Spinal cord (tissue), 10 donors: ENCODE data around the gene DDIT4. TPM values are rescaled to one million over a fixed set of nuclear protein-coding genes. Genes with fewer than 3 reads are reported as not detected.
A peak's percentile ranks its signal among the peaks of the same experiment; 100 is the strongest.
"Not testable (repeated sequence)": the region's sequence is repeated elsewhere in the genome, so short reads cannot be mapped to it uniquely, and the experiment has no call there.

Experiments used
- DNase-seq, 6 donors: peaks; one replicate each; pipeline versions ENCODE4 v3.0.0 to v3.0.0-alpha.2; 2013 to 2015; ENCODE audit warnings: low spot score in 6 of 6, low read depth in 4 of 6
- H3K27ac ChIP-seq: one replicate; pipeline ENCODE4 v1.5.1; 2013; ENCODE audit warnings: low read depth, low read length, control low read depth
- H3K27me3 ChIP-seq: one replicate; pipeline ENCODE4 v1.6.1; 2013; ENCODE audit warnings: low read length; ENCODE audit not compliant: control insufficient read depth, insufficient read depth
- H3K36me3 ChIP-seq: one replicate; pipeline ENCODE4 v1.6.1; 2013; ENCODE audit warnings: low read length; ENCODE audit not compliant: control insufficient read depth, insufficient read depth
- H3K4me1 ChIP-seq: one replicate; pipeline ENCODE4 v1.6.1; 2013; ENCODE audit warnings: low read length; ENCODE audit not compliant: control insufficient read depth, insufficient read depth
- H3K4me3 ChIP-seq: one replicate; pipeline ENCODE4 v1.5.1; 2013; ENCODE audit warnings: low read depth, low read length, control low read depth
- H3K9me3 ChIP-seq: one replicate; pipeline ENCODE4 v1.6.1; 2013; ENCODE audit warnings: low read length; ENCODE audit not compliant: control insufficient read depth, insufficient read depth
- WGBS: methylation state at CpG from one replicate; pipeline ENCODE4 v1.1.5; 2013; ENCODE audit warnings: missing lambda C conversion rate; ENCODE audit not compliant: insufficient coverage; 5-methylcytosine and 5-hydroxymethylcytosine counted together
- polyA plus RNA-seq, 2 donors: library from polyadenylated mRNA; unstranded; fragments of 120-200 nt; gene quantifications; one replicate each; pipeline ENCODE4 v1.2.1, GENCODE V29; 2013; ENCODE audit not compliant: insufficient read length in 2 of 2
- total RNA-seq, 2 donors: library from RNA; depleted of rRNA in 1 of 2; stranded (reverse); fragments of 120-200 nt in 1 of 2; fragments of >200 nt in 1 of 2; gene quantifications; one replicate each; pipeline versions ENCODE4 v1.2.3 to v1.2.4, GENCODE V29; 2013 to 2014
- donor health status: healthy.

Gene DDIT4
- total and polyA plus RNA-seq, 4 donors, result 98.5 to 177 (median 128) TPM

- 64% methylated on average over 4 of the region's 6 CpGs for WGBS
Measured at GRCh38 chr10:72265508-72265907, 8.2 kb upstream of the DDIT4 start.

GRCh38 chr10:72265990-72266865 is 7.5 kb upstream of the DDIT4 start:
- Histone ChIP-seq H3K36me3 (no peaks in the 10 kb centered on the region), H3K9me3 (no peaks in the 10 kb centered on the region), H3K4me3 (no peak overlapping the region), H3K27ac (no peak overlapping the region), H3K4me1 (peaks cover 20% of the 10 kb centered on the region), H3K27me3 (no peaks in the 10 kb centered on the region)
- no peak for DNase-seq
- 89% methylated on average over 2 of the region's 11 CpGs for WGBS

More at GRCh38 chr10:72265508-72265907, 8.2 kb upstream of the DDIT4 start:
- H3K36me3 ChIP-seq, result no peaks in the 10 kb centered on the region
- H3K4me3 ChIP-seq, result no peak overlapping the region
- no peak for DNase-seq
- no peaks in the 10 kb centered on the region for H3K27me3 ChIP-seq
- no peak overlapping the region for H3K27ac ChIP-seq
- peaks cover 24% of the 10 kb centered on the region for H3K4me1 ChIP-seq
- no peaks in the 10 kb centered on the region for H3K9me3 ChIP-seq

GRCh38 chr10:72267381-72267780 is 6.3 kb upstream of the DDIT4 start:
- no peaks in the 10 kb centered on the region for H3K9me3 ChIP-seq
- WGBS, result 48% methylated on average over 5 of the region's 6 CpGs
- H3K27ac ChIP-seq, result no peak overlapping the region
- no peaks in the 10 kb centered on the region for H3K36me3 ChIP-seq
- no peak overlapping the region for H3K4me3 ChIP-seq
- H3K4me1 ChIP-seq, result peaks cover 19% of the 10 kb centered on the region
- no peaks in the 10 kb centered on the region for H3K27me3 ChIP-seq
- DNase-seq, result no peak

GRCh38 chr10:72267819-72268399 is 5.8 kb upstream of the DDIT4 start:
- Histone ChIP-seq H3K27me3 (no peaks in the 10 kb centered on the region), H3K36me3 (no peaks in the 10 kb centered on the region), H3K27ac (no peak overlapping the region), H3K9me3 (no peaks in the 10 kb centered on the region), H3K4me1 (peaks cover 25% of the 10 kb centered on the region), H3K4me3 (no peak overlapping the region)
- DNase-seq, result no peak
- 77% methylated on average over 15 of the region's 15 CpGs for whole genome bisulfite sequencing

GRCh38 chr10:72268475-72269200 is 5.1 kb upstream of the DDIT4 start:
- not testable (repeated sequence) for H3K27ac ChIP-seq, DNase-seq, H3K27me3 ChIP-seq, H3K36me3 ChIP-seq, H3K4me3 ChIP-seq, H3K9me3 ChIP-seq
- WGBS, result 100% methylated on average over 2 of the region's 5 CpGs
- H3K4me1 ChIP-seq, result peaks cover 29% of the 10 kb centered on the region

- Histone ChIP-seq H3K27me3 (no peaks in the 10 kb centered on the region), H3K4me3 (no peak overlapping the region), H3K9me3 (no peaks in the 10 kb centered on the region), H3K27ac (no peak overlapping the region), H3K4me1 (peaks cover 43% of the 10 kb centered on the region), H3K36me3 (peaks cover 19% of the 10 kb centered on the region)
- WGBS, result 86% methylated on average over 4 of the region's 5 CpGs
- DNase-seq, result no peak
Measured at GRCh38 chr10:72270607-72271281, 3.0 kb upstream of the DDIT4 start.

GRCh38 chr10:72272689-72273409 is 875 bp upstream of the DDIT4 start:
- WGBS, result 2% methylated on average over 23 of the region's 28 CpGs

GRCh38 chr10:72274213-72274729 is 547 bp downstream of the DDIT4 start:
- Histone ChIP-seq H3K4me3 (peak overlapping the region; percentile 98), H3K27me3 (no peaks in the 10 kb centered on the region), H3K27ac (peak overlapping the region; percentile 98), H3K4me1 (peaks cover 57% of the 10 kb centered on the region), H3K36me3 (peaks cover 24% of the 10 kb centered on the region), H3K9me3 (no peaks in the 10 kb centered on the region)
- no peak for DNase-seq
- WGBS, result 1% methylated on average over 40 of the region's 40 CpGs

More at GRCh38 chr10:72272689-72273409, 875 bp upstream of the DDIT4 start:
- H3K9me3 ChIP-seq, result no peaks in the 10 kb centered on the region
- H3K27me3 ChIP-seq, result no peaks in the 10 kb centered on the region
- DNase-seq, result peak in 5 of 6 donors; percentile 70 to 96 (median 83)
- H3K27ac ChIP-seq, result peak overlapping the region; percentile 100
- H3K36me3 ChIP-seq, result peaks cover 24% of the 10 kb centered on the region
- H3K4me1 ChIP-seq, result peaks cover 58% of the 10 kb centered on the region
- peak overlapping the region; percentile 98 for H3K4me3 ChIP-seq
